Ammon's horn (tissue), 1 donor: ENCODE data around the gene BMP8A.
"Not testable (repeated sequence)": the region's sequence is repeated elsewhere in the genome, so short reads cannot be mapped to it uniquely, and the experiment has no call there.

Source experiments
- DNase-seq: peaks from one replicate; pipeline ENCODE4 v3.0.0-alpha.2; 2016; ENCODE audit warnings: low spot score

BMP8A gene

DNA sequence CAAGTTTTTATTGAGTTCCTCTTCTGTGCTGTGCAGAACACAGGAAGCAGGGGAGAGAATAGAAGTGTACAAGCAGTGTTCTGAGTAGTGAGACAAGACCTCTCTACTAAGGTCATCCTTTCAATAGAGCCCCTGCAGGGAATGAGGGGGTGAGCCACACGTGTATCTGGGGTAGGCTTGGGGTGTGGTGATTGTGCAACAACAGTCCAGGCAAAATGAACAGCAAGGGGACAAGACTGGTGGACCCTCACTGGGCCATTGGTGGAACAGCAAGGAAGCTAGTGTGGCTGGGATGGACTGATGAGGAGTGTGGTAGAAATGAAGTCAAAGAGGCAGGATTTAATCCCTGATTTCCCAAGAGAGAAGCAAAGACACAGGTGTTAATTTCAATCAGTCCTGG is 8.2 kb upstream of the BMP8A start:
- DNase-seq, result no peak

DNA sequence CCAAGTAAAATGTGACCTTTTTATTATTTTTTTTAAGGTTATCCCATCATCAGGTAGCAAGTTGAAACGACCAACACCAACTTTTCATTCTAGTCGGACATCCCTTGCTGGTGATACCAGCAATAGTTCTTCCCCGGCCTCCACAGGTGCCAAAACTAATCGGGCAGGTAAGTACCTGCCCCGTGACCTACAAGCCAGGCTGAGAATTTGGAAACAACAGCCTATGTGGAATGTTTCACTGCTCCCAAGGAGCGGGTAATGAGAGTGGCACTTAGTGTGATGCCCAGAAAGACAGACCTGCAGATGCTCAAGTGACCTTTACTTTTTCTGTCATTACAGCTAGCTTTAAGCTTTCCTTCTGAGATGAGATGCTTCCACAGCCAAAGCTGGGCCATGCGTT is 6.9 kb upstream of the BMP8A start:
- DNase-seq, result no peak

DNA sequence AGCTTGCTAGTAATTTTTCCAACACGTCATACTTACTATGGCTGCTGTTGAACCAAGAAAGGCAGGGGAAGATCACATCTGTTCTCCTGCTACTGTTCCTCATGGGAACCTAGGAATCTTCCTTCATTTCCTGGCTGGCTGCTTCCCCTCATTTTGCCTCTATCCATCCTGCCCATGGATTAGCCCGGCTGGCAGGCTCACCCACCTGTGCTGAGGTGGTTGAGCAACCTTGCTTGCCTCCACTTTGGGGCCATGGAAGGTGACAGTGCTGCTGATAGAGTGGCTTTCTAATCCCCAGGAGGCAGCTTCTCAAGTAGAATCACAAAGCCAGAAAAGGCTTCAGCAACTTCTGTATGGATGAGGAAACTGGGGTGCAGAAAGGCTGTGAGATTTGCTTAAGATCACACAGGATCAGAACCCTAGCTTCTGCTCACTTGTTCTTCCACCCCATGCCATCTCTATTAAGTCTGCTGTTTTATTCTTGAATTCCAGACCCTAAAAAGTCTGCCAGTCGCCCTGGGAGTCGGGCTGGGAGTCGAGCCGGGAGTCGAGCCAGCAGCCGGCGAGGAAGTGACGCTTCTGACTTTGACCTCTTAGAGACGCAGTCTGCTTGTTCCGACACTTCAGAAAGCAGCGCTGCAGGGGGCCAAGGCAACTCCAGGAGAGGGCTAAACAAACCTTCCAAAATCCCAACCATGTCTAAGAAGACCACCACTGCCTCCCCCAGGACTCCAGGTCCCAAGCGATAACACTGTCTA is 6.2 kb upstream of the BMP8A start:
- peak; percentile 37 for DNase-seq

DNA sequence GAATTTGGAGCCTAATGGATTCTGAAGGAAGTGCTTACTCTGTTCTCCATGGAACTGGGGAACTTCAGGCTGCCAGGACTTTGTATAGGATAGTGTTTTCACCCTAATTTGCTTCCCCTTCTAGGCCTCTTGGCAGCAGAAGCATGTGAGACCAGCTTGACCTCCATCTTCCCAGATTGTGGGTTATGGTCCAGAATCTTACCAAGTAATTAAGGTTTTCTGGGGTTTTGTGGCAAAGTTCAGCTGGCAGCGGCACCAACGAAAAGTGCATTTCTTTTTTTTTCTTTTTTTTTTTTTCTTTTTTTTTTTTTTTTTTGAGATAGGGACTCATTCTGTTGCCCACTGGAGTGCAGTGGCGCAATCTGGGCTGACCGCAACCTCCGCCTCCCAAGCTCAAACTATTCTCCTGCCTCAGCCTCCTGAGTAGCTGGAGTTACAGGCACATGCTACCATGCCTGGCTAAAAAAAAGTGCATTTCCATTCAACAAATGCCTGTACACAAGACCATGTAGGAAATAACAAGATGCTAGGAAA is 3.4 kb upstream of the BMP8A start:
- DNase-seq, result no peak

DNA sequence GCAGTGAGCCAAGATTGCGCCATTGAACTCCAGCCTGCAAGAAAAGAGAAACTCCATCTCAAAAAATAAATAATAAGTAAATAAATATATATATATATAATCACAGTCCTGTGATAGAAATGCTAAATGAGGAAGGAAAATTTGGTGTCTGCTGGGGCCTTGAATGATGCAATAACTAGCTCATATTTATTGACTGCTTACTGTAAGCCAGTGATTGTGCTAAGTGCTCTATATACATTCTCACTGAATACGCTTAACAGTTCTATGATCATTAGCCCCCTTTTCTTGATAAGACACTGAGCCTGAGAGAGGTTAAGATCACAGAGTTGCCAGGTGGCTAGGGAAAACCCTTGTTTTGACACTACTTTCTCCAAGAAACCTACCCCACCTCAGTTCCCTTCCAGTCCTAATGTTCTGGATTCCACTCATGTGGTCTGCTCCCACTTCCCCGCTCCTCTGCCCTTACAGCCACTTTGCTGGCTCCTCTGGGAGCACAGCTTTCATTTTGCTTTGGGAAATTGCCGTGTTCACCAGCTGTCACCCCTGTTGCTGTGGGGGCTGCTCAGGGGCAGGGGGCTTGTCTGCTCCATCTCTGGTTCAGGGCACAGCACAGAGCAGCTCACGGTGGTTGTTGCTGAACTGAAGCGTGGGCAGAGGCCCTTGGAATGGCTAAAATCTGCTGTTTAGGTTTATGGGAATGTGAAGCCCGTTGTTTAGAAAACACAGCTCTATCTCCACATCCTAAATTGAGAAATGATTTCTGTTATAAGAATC is 2.5 kb upstream of the BMP8A start:
- DNase-seq, result no peak

DNA sequence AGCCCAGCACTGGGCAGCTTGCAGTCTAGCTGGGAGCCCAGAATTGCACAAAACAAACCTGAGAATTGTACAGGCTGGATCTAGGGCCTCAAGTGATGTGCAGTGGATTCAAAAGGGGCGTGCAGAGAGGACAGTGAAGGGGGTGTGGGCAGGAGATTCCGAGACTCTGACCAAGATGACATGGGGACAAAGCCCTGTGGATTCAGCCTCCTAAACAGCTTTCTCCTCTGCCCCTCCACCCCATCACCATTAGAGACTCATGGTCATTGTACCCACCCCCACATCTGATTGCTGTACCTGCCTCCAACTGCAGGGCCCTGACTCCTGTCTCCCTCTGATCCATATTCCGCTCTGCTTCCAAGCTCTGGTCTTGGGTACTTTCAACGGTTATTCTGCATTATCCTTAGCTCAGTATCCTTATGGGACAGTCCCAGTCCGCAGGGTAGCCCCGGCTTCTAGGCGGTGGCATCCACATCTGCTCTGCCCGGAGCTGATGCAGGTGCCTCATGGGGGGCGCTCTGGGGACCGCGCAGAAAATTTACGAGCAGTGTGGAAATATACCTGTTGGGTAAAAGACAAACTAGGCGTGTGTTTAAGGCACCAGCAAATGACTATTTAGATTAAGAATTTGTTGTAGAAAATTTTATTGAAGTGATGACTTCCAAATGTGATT is 1.7 kb upstream of the BMP8A start:
- no peak for DNase-seq

DNA sequence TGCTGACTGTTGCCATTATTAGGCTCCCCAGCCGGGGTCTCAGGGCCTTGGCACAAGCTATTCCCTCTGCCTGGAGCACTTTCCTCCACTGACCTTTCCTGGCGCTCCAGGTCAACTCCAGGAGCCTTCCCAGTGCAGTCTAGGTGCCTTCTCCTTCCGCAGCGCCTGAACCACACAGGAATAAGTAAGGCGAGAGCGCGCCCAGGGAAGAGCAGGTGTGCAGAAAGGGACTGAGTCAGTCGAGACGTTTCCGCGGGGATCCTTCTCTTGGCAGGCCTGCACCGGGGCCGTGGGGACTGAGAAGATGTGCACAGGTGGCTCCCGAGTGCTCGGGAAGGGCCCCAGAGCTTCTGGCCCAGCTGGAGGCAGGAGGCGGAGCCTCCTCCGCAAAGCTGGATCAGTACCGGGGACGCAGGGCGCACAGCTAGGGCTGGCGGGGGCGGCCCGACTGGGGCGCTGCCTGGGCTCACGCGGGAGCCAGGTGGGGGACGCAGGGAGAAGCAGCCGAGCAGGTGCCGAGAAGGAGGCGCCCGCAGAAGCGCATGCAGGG is 765 bp upstream of the BMP8A start:
- DNase-seq, result no peak

DNA sequence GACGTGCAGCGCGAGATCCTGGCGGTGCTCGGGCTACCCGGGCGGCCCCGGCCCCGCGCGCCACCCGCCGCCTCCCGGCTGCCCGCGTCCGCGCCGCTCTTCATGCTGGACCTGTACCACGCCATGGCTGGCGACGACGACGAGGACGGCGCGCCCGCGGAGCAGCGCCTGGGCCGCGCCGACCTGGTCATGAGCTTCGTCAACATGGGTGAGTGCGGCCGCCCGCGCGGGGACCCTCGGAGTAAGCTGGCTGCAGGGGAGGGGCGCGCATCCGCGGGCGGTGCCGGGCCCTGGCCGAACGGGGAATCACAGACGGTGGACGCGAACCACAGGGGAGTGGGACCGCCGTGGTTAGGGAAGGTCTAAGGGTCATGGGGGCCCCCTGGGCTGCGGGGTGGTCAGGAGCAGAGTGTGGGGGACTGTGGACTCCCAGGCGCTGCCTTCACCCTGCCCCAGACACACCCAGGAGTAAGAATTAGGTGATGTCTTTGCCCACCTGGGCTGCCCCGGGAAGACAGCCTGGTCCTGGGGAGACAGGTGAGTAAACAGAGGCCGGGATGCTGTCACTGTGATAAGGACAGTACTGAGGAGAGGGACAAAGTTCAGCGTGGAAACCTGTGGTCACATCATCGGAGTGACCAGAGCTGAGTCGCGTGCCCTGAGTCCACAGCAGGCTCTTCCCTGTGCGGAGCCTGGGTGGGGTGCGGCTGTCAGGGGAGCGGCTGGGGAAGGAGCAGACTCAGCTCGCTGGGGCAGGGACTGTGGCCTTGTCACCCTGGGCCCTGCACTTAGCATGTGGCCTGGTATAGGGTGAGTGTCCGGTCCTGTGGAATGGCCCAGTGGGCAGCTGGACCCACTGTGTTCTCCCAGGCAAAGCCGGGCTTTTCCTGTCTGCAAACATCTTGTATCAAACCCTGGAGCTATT is 944 bp downstream of the BMP8A start:
- not testable (repeated sequence) for DNase-seq

DNA sequence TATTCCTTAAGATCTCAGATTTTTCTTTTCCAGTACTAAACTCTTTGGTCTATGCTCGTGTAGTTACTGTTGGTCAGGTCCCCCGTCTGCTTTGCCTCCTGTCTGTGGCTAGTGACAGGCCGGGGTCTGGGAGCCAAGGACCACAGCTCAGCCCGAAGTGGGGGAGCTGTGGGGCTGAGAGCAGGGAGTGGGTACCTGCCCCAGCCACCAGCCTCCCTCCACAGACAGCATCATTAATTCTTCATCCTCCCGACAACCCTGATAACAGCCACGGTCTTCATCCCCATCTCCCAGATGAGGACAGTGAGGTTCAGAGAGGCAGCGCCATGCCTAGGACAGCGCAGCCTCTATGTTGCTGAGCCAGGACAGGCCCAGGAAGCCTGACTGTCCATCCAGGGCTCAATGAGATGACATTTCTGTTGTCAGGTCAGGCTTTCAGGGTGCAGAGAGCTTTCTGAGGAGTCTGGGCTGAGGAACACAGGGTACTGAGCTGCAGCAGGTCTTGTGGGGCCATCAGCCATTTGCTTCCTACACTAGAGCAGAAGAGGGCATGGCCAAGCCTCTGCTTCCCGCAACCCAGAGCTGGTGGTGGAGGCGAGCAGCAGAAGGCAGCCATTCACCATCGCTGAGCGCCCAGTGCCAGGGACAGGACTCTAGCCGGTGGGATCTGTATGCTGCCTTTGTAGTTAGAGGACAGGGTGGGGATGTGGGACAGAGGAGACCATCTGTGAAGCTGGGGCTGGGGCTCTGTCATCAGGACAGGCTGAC is 1.8 kb downstream of the BMP8A start:
- not testable (repeated sequence) for DNase-seq

DNA sequence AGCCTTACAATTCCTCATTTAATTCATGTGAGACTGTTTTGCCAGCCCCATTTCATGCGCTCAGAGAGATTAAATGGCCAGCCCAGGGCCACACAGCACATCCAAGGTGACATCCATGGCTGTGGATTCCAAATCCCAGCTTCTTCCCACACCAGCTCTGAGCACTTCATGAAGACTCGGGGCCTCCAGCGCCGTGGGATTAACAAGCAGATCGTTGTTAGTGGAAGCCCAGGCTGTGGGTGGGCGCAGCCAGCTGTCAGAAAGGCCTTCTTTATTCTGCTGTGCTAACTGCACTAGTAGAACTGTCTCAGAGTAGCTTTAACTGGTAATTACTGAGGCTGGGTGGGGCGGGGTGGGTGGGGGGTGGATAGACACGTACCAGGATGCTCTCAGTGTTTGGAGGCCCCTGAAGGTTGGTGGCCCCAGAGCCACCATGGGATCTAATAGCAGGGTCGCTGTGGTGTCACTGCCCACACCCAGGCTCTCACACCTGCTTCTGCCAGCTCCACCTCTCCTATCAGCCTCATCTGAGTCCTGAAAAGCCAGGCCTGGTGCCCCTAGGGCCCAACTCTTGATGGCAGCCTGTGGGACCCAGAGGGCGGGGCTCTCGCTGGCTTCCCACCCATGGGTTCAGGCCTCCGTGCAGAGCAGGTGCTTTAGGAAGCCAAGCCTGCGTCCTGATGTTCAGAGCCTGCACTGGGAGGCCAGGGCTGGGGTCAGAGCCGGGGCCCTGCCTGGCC is 3.4 kb downstream of the BMP8A start:
- peak; percentile 43 for DNase-seq

DNA sequence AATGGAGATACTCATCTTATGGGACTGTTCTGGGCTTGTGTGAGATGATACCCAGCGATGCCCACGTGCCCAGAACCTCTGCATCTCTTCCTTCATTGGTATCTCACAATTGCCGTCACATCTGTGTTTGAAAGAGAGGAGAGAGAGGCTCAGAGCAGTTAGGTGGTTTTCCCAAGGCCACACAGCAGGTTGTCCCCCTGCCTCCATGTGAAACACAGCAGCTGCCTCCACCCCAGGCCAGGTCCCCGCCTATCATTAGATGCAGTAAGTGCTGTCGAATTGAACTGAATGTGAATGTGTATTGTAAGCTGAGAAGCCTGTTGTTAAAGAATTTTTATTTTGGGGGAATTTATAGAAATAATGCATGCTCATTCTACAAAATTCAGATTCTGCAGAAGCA is 5.1 kb downstream of the BMP8A start:
- not testable (repeated sequence) for DNase-seq

DNA sequence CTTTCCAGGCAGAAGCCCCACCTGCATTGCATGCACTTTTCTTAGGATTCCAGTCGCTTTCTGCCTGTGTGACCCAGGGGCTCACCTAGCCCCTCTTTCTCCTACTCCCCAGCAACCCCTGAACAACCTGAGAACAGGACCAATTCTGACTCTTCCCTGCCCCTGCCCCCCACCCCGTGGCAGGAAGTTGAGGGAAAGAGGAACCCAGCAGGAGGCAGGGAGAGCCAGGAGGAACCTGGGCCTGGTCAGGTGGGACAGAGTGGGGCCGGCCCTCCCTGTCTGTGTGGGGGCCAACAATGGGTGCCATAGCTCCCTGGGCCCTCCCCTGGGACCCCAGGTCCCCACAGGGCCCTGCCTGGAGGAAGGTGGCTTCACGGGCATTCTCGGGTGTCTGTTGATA is 6.1 kb downstream of the BMP8A start:
- DNase-seq, result no peak

DNA sequence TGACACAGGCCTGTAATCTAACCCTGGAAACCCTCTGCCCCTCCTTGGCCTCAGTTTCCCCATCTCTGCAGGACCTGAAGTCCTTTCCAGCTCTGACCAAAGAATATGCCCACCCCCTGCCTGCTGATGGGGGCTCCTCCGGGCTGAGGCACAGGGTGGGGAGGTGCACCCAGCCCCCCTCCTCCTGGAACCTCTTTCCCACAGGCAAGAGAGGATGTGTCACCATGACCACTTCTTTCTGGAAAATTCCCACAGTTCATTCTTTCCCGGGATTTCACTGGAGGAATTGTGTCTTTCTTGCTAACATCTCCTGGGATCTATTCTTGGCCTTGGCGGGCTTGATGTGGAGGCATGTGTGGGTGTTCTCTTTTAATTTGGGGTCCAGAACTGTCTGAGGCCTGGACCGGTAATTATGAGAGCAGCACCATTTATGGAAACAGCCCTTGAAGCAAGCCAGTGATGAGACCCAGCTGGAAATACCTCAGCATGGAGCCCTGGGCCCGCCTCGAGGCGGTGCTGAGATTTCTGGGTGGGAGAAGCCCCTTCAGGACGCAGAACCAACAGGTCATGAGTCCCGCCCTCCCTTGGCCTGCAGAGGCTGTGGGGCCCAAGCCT is 6.8 kb downstream of the BMP8A start:
- DNase-seq, result not testable (repeated sequence)

DNA sequence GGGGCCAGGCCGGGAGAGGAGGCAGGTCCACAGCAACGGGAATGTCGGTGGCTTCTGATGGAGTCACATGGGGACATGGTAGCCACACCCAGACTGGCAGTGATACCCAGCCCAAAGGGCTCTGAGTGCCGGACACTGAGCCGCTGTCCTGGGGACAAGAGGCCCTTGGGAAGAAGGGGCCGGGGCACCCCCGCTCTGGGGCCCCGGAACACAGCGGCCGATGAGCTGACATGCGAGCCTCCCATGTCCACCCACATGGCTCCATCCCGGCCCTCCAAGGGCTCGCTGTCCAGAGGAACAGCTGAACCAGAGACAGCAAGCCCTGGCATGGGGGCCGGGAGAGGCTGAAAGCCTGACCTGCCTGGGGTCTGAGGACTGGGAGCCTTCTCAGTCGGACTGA is 7.4 kb downstream of the BMP8A start:
- not testable (repeated sequence) for DNase-seq

DNA sequence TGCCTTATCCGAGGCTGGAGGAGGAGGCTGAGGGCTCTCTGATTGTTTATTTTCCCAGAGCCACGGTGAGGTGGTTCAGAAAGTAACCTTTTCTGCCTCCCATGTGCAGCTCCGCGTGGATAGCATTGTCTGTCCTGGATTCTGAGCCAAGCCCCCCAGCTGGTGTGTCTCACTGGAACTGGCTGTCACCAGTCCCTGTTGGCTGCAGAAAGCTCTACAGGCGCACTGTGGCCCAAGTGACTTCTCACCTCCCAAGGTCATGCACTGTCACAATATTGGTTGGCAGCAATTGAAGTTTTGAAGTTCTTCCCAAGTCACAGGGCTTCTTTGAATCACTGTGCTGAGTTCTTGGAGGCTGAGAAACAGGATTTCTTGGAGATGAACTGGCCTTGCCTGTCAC is 8.2 kb downstream of the BMP8A start:
- DNase-seq, result no peak

DNA sequence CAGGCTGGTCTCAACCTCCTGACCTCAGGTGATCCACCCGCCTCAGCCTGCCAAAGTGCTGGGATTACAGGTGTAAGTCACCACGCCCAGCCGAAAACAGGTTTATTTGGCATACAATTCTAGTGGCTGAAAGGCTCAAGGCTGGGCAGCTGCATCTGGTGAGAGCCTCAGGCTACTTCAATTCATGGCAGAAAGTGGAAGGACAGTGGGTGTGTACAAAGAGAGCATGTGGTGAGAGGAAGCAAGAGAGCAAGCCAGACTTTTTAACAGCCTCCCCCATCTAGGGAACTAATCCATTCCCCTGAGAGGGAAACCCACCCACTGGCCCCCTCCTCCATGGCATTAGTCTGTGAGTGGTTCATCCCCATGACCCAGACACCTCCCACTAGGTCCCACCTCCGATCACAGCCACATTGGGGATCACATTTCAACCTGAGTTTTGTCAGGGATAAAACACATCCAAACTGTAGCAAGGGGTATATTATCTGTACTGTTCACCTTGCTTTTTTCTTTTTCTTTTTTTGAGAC is 9.5 kb downstream of the BMP8A start:
- DNase-seq, result no peak

DNA sequence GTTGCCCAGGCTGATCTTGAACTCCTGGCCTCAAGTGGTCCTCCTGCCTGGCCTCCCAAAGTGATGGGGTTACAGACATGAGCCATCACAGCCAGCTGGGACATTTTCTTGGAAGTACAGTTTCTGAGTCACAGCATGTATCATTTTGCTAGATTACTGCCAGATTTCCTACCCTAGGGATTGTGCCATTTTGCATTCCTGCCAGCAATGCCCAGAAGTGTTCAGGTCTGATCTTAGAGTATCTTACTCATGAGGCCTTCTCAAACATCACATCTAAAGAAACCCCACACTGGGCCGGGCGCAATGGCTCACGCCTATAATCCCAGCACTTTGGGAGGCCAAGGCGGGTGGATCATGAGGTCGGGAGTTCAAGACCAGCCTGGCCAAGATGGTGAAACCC is 10.2 kb downstream of the BMP8A start:
- no peak for DNase-seq

DNA sequence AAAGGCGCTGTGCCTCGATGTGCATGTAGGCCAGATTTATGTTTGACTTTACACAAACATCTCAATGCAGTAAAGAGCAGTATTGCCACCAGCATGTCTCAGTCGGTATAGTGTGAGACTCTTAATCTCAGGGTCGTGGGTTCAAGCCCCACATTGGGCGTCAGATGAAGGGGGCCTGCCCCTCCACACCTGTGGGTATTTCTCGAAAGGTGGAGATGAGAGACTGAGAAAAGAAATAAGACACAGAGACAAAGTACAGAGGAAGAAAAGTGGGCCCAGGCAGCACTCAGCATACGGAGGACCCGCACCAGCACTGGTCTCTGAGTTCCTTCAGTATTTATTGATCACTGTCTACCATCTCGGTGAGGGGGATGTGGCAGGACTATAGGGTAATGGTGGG is 13.0 kb downstream of the BMP8A start:
- DNase-seq, result not testable (repeated sequence)

DNA sequence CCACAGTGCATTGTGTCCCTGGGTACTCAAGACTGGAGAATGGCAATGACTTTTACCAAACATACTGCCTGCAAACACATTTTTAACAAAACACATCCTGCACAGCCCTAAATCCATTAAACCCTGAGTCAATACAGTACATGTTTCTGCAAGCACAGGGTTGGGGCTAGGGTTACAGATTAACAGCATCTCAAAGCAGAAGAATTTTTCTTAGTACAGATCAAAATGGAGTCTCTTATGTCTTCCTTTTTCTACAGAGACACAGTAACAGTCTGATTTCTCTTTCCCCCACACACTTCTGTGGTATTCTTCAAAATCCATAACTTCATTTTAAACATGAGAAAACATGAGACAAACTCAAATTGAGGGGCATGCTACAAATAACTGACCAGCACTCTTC is 13.9 kb downstream of the BMP8A start:
- DNase-seq, result no peak
